T-cell (primary cell): ENCODE results near the gene HMGN2. TPM values are rescaled to one million over a fixed set of nuclear protein-coding genes. Genes with fewer than 3 reads are reported as not detected.
A peak's percentile ranks its signal among the peaks of the same experiment; 100 is the strongest.

Experiments
- ATAC-seq, 4 experiments: fragments of 200-7000 bp in 3 of 4; fragments of 150-1000 bp in 1 of 4; cut with Tn5 transposase; replicated peaks in 1 of 4; 1 replicate in 3 of 4; 2 replicates in 1 of 4; pipeline ENCODE4 v1.10.0; 2021; ENCODE audit warnings: moderate library complexity in 3 of 4, mild to moderate bottlenecking in 2 of 4, moderate number of reproducible peaks in 1 of 4
- CTCF ChIA-PET, 2 donors: fragments of 300-600 bp; sonication (Branson Sonifier 250); formaldehyde crosslinking; loops; one replicate each; lab custom pipeline; 2022; ENCODE audit warnings: antibody characterized with exemption in 2 of 2; lab: Charles Lee
- POLR2A ChIA-PET, 2 donors: fragments of 300-600 bp; sonication (Branson Sonifier 250); formaldehyde crosslinking; loops; one replicate each; lab custom pipeline; 2022; ENCODE audit warnings: antibody characterized with exemption in 2 of 2; lab: Charles Lee
- DNase-seq, 35 experiments: peaks; one replicate each; pipeline versions ENCODE4 v3.0.0 to v3.0.0-alpha.2; 2013 to 2023
- H3K27ac ChIP-seq: one replicate; pipeline ENCODE4 v1.5.1; 2013; ENCODE audit warnings: low read length
- H3K27me3 ChIP-seq, 2 experiments: replicated peaks in 1 of 2; 1 replicate in 1 of 2; 2 replicates in 1 of 2; pipeline versions ENCODE4 v1.6.1 to v1.7.0; 2013; ENCODE audit warnings: low read length in 1 of 2, mixed read lengths in 1 of 2; ENCODE audit not compliant: control insufficient read depth in 2 of 2, insufficient read depth in 2 of 2; ENCODE audit errors: extremely low read depth in 1 of 2
- H3K36me3 ChIP-seq, 2 donors: 1 replicate in 1 of 2; 2 replicates in 1 of 2; pipeline versions ENCODE4 v1.6.1 to v1.7.0; 2013; ENCODE audit warnings: low read length in 1 of 2; ENCODE audit not compliant: control insufficient read depth in 2 of 2, insufficient read depth in 1 of 2; ENCODE audit errors: extremely low read depth in 1 of 2
- H3K4me1 ChIP-seq, 2 experiments: 1 replicate in 1 of 2; 2 replicates in 1 of 2; pipeline versions ENCODE4 v1.6.1 to v1.7.0; 2013; ENCODE audit warnings: low read length in 2 of 2, mixed read lengths in 1 of 2; ENCODE audit not compliant: insufficient read depth in 2 of 2, control insufficient read depth in 1 of 2; ENCODE audit errors: extremely low read depth in 1 of 2
- H3K4me3 ChIP-seq, 2 donors: 1 replicate in 1 of 2; 2 replicates in 1 of 2; pipeline versions ENCODE4 v1.5.1 to v1.7.0; 2013; ENCODE audit warnings: mild to moderate bottlenecking in 2 of 2, low read length in 1 of 2, moderate library complexity in 1 of 2; ENCODE audit not compliant: control insufficient read depth in 1 of 2; ENCODE audit errors: extremely low read depth in 1 of 2
- H3K9me3 ChIP-seq: 2 replicates; pipeline ENCODE4 v1.7.0; 2013
- H3K27ac Mint-ChIP-seq, 2 donors: one replicate each; pipeline ENCODE4 v1.8.0; 2020 to 2021; ENCODE audit warnings: mild to moderate bottlenecking in 2 of 2, mixed read lengths in 2 of 2
- H3K27me3 Mint-ChIP-seq, 2 donors: one replicate each; pipeline ENCODE4 v1.8.0; 2021 to 2022; ENCODE audit warnings: mixed read lengths in 2 of 2
- H3K36me3 Mint-ChIP-seq: one replicate; pipeline ENCODE4 v1.8.0; 2021; ENCODE audit warnings: mixed read lengths
- H3K4me1 Mint-ChIP-seq, 3 donors: one replicate each; pipeline ENCODE4 v1.8.0; 2020 to 2022; ENCODE audit warnings: mixed read lengths in 3 of 3, mild to moderate bottlenecking in 1 of 3
- H3K4me3 Mint-ChIP-seq, 3 donors: one replicate each; pipeline ENCODE4 v1.8.0; 2020 to 2022; ENCODE audit warnings: mild to moderate bottlenecking in 3 of 3, mixed read lengths in 3 of 3, moderate library complexity in 3 of 3
- H3K9me3 Mint-ChIP-seq, 3 donors: one replicate each; pipeline ENCODE4 v1.8.0; 2020 to 2022; ENCODE audit warnings: mixed read lengths in 3 of 3
- WGBS: methylation state at CpG from one replicate; pipeline ENCODE4 v1.1.5; 2013; ENCODE audit warnings: missing lambda C conversion rate; ENCODE audit not compliant: insufficient coverage; 5-methylcytosine and 5-hydroxymethylcytosine counted together
- total RNA-seq, 35 experiments: library from RNA in 6 of 35; stranded (reverse) in 6 of 35; fragments of 120-200 nt in 1 of 35; gene quantifications; one replicate each; pipeline versions ENCODE4 v1.2.1 to v1.2.4 and lab custom pipeline; 2013 to 2026

HMGN2 gene
- total RNA-seq, 5 donors from 2014 or later (not counting 1 experiment from before 2014, with no cell fraction given) = 310 to 341 (median 325) TPM

- ChIA-PET POLR2A (no interaction called here), CTCF (interaction anchor here (0.6 to 2.2 kb wide), 2 partner anchors 27 to 315 kb away, joined by 3 to 8 read pairs; partner anchors contain the start of gene PIGV (in 1 of the 2))
- Mint-ChIP-seq H3K4me1 (peaks cover 49 to 54% (median 54%) of the 10 kb centered on the region in 3 donors), H3K27ac (peak overlapping the region; percentile 85 to 87), H3K27me3 (no peaks in the 10 kb centered on the region), H3K9me3 (no peaks in the 10 kb centered on the region), H3K4me3 (peak overlapping the region; percentile 87 to 90 (median 88)), H3K36me3 (peaks cover 28% of the 10 kb centered on the region)
- Histone ChIP-seq H3K4me1 (peaks cover 25 to 31% of the 10 kb centered on the region in 2 experiments), H3K36me3 (peaks cover 6 to 45% of the 10 kb centered on the region in 2 donors), H3K9me3 (no peaks in the 10 kb centered on the region), H3K27ac (peak overlapping the region; percentile 93), H3K27me3 (no peaks in the 10 kb centered on the region), H3K4me3 (peak overlapping the region; percentile 63 to 80)
- DNase-seq = peak; percentile 89 to 98 (median 94)
- WGBS = under 1% methylated on average over 60 of the region's 71 CpGs
- peak; percentile 75 to 84 (median 80) for ATAC-seq
Measured at GRCh38 chr1:26472901-26473845, 933 bp downstream of the HMGN2 start.

- Histone ChIP-seq H3K9me3 (no peaks in the 10 kb centered on the region), H3K36me3 (peaks cover 6 to 47% of the 10 kb centered on the region in 2 donors), H3K27me3 (no peaks in the 10 kb centered on the region), H3K4me1 (peaks cover 25 to 31% of the 10 kb centered on the region in 2 experiments), H3K27ac (no peak overlapping the region), H3K4me3 (no peak overlapping the region)
- H3K4me1 Mint-ChIP-seq = peaks cover 49 to 58% (median 54%) of the 10 kb centered on the region in 3 donors
- H3K36me3 Mint-ChIP-seq = peaks cover 33% of the 10 kb centered on the region
- no CpG with 5 or more reads among the region's 1 CpG for WGBS
- H3K9me3 Mint-ChIP-seq = no peaks in the 10 kb centered on the region
- ChIA-PET CTCF (interaction anchor here in 1 of 2 donors (0.5 kb wide), 1 partner anchor 165 kb away, joined by 5 read pairs; no protein-coding TSS in a partner anchor), POLR2A (interaction anchor here (0.6 to 0.7 kb wide), 2 partner anchors 68 to 570 kb away, joined by 3 read pairs; no protein-coding TSS in a partner anchor)
- H3K4me3 Mint-ChIP-seq = peak overlapping the region; percentile 87 to 90 (median 88)
- no peaks in the 10 kb centered on the region for H3K27me3 Mint-ChIP-seq
- ATAC-seq = no peak
- no peak for DNase-seq
- H3K27ac Mint-ChIP-seq = peak overlapping the region; percentile 58 to 74
Measured at GRCh38 chr1:26474818-26475217, 2.6 kb downstream of the HMGN2 start.

GRCh38 chr1:26475989-26476388 lies 3.7 kb downstream of the HMGN2 start:
- ChIA-PET POLR2A (no interaction called here), CTCF (no interaction called here)
- peaks cover 38 to 47% (median 46%) of the 10 kb centered on the region in 3 donors for H3K4me1 Mint-ChIP-seq

GRCh38 chr1:26476958-26477357 lies 4.7 kb downstream of the HMGN2 start:
- H3K36me3 Mint-ChIP-seq = peaks cover 33% of the 10 kb centered on the region
- H3K4me1 Mint-ChIP-seq = peaks cover 30 to 40% (median 38%) of the 10 kb centered on the region in 3 donors
- H3K4me3 Mint-ChIP-seq = no peak overlapping the region
- no peaks in the 10 kb centered on the region for H3K9me3 Mint-ChIP-seq
- WGBS = 67% methylated on average over 1 of the region's 4 CpGs
- DNase-seq = no peak
- Histone ChIP-seq H3K4me1 (peaks cover 12 to 15% of the 10 kb centered on the region in 2 experiments), H3K4me3 (no peak overlapping the region), H3K36me3 (peaks cover 6 to 47% of the 10 kb centered on the region in 2 donors), H3K27me3 (no peaks in the 10 kb centered on the region), H3K27ac (no peak overlapping the region), H3K9me3 (no peaks in the 10 kb centered on the region)
- H3K27me3 Mint-ChIP-seq = no peaks in the 10 kb centered on the region
- ATAC-seq = no peak
- POLR2A ChIA-PET = interaction anchor here in 1 of 2 donors (0.6 to 0.7 kb wide), 2 partner anchors 236 to 652 kb away, joined by 4 to 9 read pairs; no protein-coding TSS in a partner anchor
- peak overlapping the region in 1 of 2 donors; percentile 55 for H3K27ac Mint-ChIP-seq
- CTCF ChIA-PET = no interaction called here

More at GRCh38 chr1:26475989-26476388, 3.7 kb downstream of the HMGN2 start:
- H3K36me3 ChIP-seq = peaks cover 6 to 47% of the 10 kb centered on the region in 2 donors
- H3K4me3 Mint-ChIP-seq = no peak overlapping the region
- DNase-seq (no peak), ATAC-seq (no peak)
- WGBS = no CpG with 5 or more reads among the region's 3 CpGs
- H3K4me1 ChIP-seq = peaks cover 18 to 22% of the 10 kb centered on the region in 2 experiments
- no peaks in the 10 kb centered on the region for H3K27me3 ChIP-seq
- no peaks in the 10 kb centered on the region for H3K9me3 ChIP-seq
- H3K4me3 ChIP-seq = no peak overlapping the region
- H3K27ac ChIP-seq = no peak overlapping the region
- no peaks in the 10 kb centered on the region for H3K9me3 Mint-ChIP-seq
- no peaks in the 10 kb centered on the region for H3K27me3 Mint-ChIP-seq
- peak overlapping the region; percentile 52 to 63 for H3K27ac Mint-ChIP-seq
- H3K36me3 Mint-ChIP-seq = peaks cover 33% of the 10 kb centered on the region

- CTCF ChIA-PET = no interaction called here
- Mint-ChIP-seq H3K27me3 (no peaks in the 10 kb centered on the region), H3K4me1 (peaks cover 32 to 40% (median 38%) of the 10 kb centered on the region in 3 donors), H3K4me3 (no peak overlapping the region), H3K36me3 (peaks cover 33% of the 10 kb centered on the region), H3K27ac (peak overlapping the region; percentile 56 to 73), H3K9me3 (no peaks in the 10 kb centered on the region)
- 96% methylated on average over 4 of the region's 8 CpGs for WGBS
- Histone ChIP-seq H3K9me3 (no peaks in the 10 kb centered on the region), H3K4me3 (no peak overlapping the region), H3K36me3 (peaks cover 6 to 47% of the 10 kb centered on the region in 2 donors), H3K4me1 (peaks cover 11 to 15% of the 10 kb centered on the region in 2 experiments), H3K27me3 (no peaks in the 10 kb centered on the region), H3K27ac (peak overlapping the region; percentile 23)
- ATAC-seq (no peak), DNase-seq (no peak)
- POLR2A ChIA-PET = interaction anchor here in 1 of 2 donors (0.7 kb wide), 1 partner anchor 653 kb away, joined by 4 read pairs; no protein-coding TSS in a partner anchor
Measured at GRCh38 chr1:26477446-26478152, 5.4 kb downstream of the HMGN2 start.

- WGBS = no CpG with 5 or more reads among the region's 3 CpGs
- POLR2A ChIA-PET = no interaction called here
Measured at GRCh38 chr1:26478159-26478558, 5.9 kb downstream of the HMGN2 start.

More at GRCh38 chr1:26478159-26478558, 5.9 kb downstream of the HMGN2 start:
- DNase-seq = no peak
- Histone ChIP-seq H3K27ac (no peak overlapping the region), H3K4me3 (no peak overlapping the region), H3K36me3 (peaks cover 6 to 46% of the 10 kb centered on the region in 2 donors), H3K9me3 (no peaks in the 10 kb centered on the region), H3K27me3 (no peaks in the 10 kb centered on the region), H3K4me1 (peaks cover 9 to 14% of the 10 kb centered on the region in 2 experiments)
- Mint-ChIP-seq H3K4me3 (no peak overlapping the region), H3K27ac (no peak overlapping the region), H3K27me3 (no peaks in the 10 kb centered on the region), H3K36me3 (peaks cover 33% of the 10 kb centered on the region), H3K4me1 (peaks cover 36 to 39% (median 37%) of the 10 kb centered on the region in 3 donors), H3K9me3 (no peaks in the 10 kb centered on the region)
- no peak for ATAC-seq
- CTCF ChIA-PET = no interaction called here
